GM12891 (cell line): ENCODE data around the gene ACSS3.

Experiments used
- DNase-seq: peaks from one replicate; pipeline ENCODE4 v3.0.0; 2011; ENCODE audit warnings: low spot score; ENCODE audit not compliant: insufficient read length
- FAIRE-seq: peaks from 2 replicates; lab custom pipeline; 2011; peaks lifted over from hg19 to GRCh38; lab: Jason Lieb, UNC
- PAX5 ChIP-seq: IDR thresholded peaks from 2 replicates; pipeline ENCODE4 v1.6.1; 2011; ENCODE audit warnings: low read length, moderate library complexity, mild to moderate bottlenecking; ENCODE audit not compliant: insufficient read depth, severe bottlenecking
- POLR2A ChIP-seq: IDR thresholded peaks from 2 replicates; pipeline ENCODE4 v1.6.1; 2011; ENCODE audit warnings: low read depth, low read length, control low read depth
- POLR2AphosphoS5 ChIP-seq: IDR thresholded peaks from 2 replicates; pipeline ENCODE4 v1.6.1; 2011; ENCODE audit warnings: low read depth, low read length, control low read depth
- POU2F2 ChIP-seq: IDR thresholded peaks from 2 replicates; pipeline ENCODE4 v1.6.1; 2011; ENCODE audit warnings: low read depth, mild to moderate bottlenecking, control low read depth, low read length, moderate library complexity
- SPI1 ChIP-seq: IDR thresholded peaks from 2 replicates; pipeline ENCODE4 v1.6.1; 2011; ENCODE audit warnings: low read depth, low read length, control low read depth
- TAF1 ChIP-seq: IDR thresholded peaks from 2 replicates; pipeline ENCODE4 v1.6.1; 2011; ENCODE audit warnings: low read depth, low read length, control low read depth

The ACSS3 gene

GRCh38 chr12:81162391-81163136 lies 84.7 kb downstream of the ACSS3 start:
- FAIRE-seq (no peak), DNase-seq (no peak)
- TF ChIP-seq SPI1: no peak
- no peak for TF ChIP-seq POLR2A
- TF ChIP-seq POLR2AphosphoS5: no peak
- TF ChIP-seq POU2F2: no peak
- TF ChIP-seq TAF1: no peak
- no peak for TF ChIP-seq PAX5

DNA sequence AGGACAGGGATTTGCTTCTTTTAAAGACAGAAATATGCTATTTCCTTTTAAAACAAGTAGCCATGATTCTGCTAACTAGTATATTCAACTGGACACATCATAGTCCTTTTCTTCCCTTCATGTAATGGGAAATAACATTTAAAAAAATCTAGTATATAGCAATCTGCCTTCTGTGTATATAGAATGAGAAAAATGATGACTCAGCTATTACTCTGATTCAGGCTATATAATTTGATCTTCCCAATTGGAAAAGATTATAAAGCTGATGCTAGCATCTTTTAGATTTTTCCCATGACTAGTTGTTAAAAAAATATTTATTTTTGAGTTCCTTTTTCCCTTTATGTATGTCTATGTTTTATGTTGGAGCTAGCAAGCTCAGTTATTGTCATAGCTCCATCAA lies 86.9 kb downstream of the ACSS3 start:
- TF ChIP-seq POU2F2: no peak
- no peak for TF ChIP-seq POLR2AphosphoS5
- no peak for TF ChIP-seq TAF1
- TF ChIP-seq PAX5: no peak
- TF ChIP-seq SPI1: no peak
- no peak for TF ChIP-seq POLR2A
- DNase-seq (no peak), FAIRE-seq (no peak)

- TF ChIP-seq POLR2AphosphoS5 (no peak), POLR2A (no peak), PAX5 (no peak), TAF1 (no peak)
- DNase-seq (no peak), FAIRE-seq (no peak)
These were observed 88.9 kb downstream of the ACSS3 start for GRCh38 chr12:81166790-81167189.

- no peak for DNase-seq
- no peak for FAIRE-seq
- no peak for TF ChIP-seq POLR2A
- no peak for TF ChIP-seq TAF1
- no peak for TF ChIP-seq SPI1
These were observed 89.8 kb downstream of the ACSS3 start for GRCh38 chr12:81167694-81168093.

DNA sequence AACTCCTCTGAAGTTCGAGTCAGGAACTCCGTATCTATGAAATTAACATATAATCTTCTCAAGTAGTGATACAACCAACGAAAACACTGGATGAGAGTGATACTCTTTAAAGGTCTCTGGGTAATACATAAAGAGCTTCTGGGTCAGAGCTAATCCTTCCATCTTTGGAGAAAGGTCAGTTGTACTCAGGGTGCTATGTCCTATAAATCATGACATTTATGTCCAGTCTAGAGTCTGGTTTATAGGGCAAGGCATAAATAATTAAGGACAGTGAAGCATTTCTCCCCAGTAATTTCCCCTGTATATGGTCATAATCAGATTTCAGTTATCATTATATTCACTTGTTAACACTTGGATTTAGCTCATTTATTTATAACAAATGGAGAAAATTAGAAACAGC lies 90.6 kb downstream of the ACSS3 start:
- TF ChIP-seq TAF1: no peak
- no peak for TF ChIP-seq SPI1
- TF ChIP-seq PAX5: no peak
- TF ChIP-seq POLR2AphosphoS5: no peak
- no peak for TF ChIP-seq POU2F2
- TF ChIP-seq POLR2A: no peak
- FAIRE-seq (no peak), DNase-seq (no peak)

GRCh38 chr12:81170072-81170471 lies 92.2 kb downstream of the ACSS3 start:
- FAIRE-seq (no peak), DNase-seq (no peak)
- TF ChIP-seq POLR2AphosphoS5 (no peak), POLR2A (no peak), POU2F2 (no peak), TAF1 (no peak), PAX5 (no peak)

DNA sequence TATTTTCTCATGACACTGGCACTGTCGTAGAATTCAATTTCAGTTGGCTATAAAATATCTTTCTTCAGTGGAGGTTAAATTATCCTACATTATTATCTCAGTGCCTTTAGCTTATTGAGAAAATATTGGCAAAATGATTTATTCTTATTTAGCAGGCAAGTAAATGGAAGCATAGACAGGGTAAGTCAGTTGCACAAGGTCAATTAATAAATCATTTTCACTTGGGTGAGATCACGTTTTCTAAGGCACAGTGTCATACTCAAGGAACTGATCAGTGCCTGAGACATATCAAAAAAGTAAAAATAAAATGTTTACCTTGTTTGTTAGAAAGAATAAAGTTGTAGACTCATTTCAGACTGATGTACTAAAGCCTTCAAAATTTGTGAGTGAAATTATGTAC lies 95.0 kb downstream of the ACSS3 start:
- DNase-seq (no peak), FAIRE-seq (no peak)
- TF ChIP-seq POLR2AphosphoS5 (no peak), SPI1 (no peak), PAX5 (no peak), POU2F2 (no peak), POLR2A (no peak), TAF1 (no peak)

DNA sequence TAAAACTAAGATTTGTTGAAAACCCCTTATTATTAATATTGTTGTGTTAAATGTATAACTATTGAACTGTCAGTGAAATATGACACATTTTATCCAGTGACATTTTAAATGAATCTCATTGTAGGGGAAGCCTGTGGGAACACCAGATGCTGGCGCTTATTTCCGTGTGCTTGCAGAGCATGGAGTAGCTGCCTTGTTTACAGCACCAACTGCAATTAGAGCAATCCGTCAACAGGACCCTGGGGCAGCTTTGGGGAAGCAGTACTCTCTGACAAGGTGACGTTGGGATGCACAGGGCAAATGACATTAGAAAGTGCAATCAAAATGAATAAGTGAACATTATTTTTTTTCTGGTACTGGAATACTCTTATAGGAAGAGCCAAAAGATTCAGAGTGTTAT lies 96.8 kb downstream of the ACSS3 start:
- no peak for FAIRE-seq
- DNase-seq: no peak
- no peak for TF ChIP-seq TAF1

DNA sequence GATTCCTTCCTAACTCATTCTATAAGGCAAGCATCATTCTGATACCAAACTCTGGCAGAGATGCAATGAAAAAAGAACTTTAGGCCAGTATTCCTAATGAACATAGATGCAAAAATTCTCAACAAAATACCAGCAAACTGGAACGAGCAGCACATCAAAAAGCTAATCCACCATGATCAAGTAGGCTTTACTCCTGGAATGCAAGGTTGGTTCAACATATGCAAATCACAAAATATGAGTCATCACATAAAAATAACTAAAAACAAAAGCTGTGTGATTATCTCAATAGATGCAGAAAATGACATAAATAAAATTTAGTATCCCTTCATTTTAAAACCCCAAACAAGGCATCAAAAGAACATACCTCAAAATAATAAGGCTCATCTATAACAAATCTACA lies 98.9 kb downstream of the ACSS3 start:
- no peak for TF ChIP-seq POLR2A
- TF ChIP-seq POLR2AphosphoS5: no peak
- TF ChIP-seq PAX5: no peak
- TF ChIP-seq TAF1: no peak
- TF ChIP-seq SPI1: no peak
- no peak for TF ChIP-seq POU2F2
- no peak for FAIRE-seq

DNA sequence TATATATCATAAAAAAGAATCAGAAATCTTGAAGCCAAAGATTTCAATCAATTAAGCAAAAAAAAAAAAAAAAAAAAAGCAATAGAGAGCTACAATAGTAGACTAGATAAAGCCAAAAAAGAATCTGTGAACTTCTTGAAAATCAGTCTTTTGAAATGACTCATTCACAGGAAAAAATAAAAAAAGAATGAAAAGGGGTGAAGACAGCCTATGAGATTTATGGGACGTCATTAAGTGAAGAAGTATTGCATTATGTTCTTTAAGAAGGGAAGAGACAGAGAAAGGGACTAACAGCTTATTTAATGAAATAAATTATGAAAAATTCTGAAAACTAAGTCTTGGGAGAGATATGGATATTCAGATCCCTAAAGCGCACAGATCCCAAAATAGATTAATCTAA lies 103.8 kb downstream of the ACSS3 start:
- DNase-seq: no peak
- no peak for FAIRE-seq
- TF ChIP-seq POU2F2 (no peak), SPI1 (no peak), POLR2A (no peak), POLR2AphosphoS5 (no peak), TAF1 (no peak), PAX5 (no peak)

More for the DNA sequence above, 98.9 kb downstream of the ACSS3 start:
- no peak for DNase-seq
